CD4-positive, alpha-beta T cell treated with Interleukin-6 at 100 ng/mL for 8 hours (primary cell): ENCODE measurements around the gene MPPE1.

Experiments used
- DNase-seq: peaks from one replicate; pipeline ENCODE4 v3.0.0-alpha.2; 2020; ENCODE audit warnings: mixed read lengths, low spot score

The MPPE1 gene

GRCh38 chr18:11884396-11885030 is 23.6 kb downstream of the MPPE1 start:
- DNase-seq: no peak

DNA sequence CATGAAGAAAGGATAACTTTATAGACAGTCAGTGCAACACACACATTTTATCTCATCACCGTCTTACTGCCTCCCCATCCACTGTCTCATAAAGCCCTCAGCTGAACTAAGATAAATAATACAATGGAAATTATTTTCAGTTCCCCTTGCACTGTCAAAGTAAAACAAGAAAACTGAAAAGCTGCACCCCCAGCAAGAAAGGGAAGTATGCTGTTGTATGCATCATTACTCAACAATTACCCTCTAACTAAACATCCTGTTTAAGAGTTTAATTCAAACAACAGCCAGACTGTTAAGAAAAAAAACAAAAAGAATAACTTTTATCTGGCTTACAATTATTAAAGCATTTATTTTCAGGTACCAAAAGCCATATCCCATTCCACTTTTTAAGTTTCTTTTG is 25.0 kb downstream of the MPPE1 start:
- no peak for DNase-seq

DNA sequence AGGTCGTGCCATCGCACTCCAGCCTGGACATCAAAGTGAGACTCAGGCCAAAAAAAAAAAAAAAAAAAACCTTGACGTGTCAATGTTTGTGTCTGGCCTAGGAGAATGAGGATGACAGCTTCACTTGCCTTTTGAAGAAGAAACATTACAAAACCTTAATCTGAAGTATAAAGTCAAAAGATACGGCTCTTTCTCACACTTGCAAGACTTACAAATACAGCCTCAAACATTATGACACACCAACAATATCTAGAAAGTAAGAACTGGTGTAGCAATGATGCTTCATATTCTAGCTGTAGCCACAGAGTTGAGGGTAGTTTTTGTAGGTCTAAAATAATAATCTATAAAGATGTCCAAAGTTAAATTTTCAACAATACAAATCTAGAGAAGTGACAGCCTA is 25.5 kb downstream of the MPPE1 start:
- no peak for DNase-seq

GRCh38 chr18:11880586-11881304 is 27.4 kb downstream of the MPPE1 start:
- DNase-seq: no peak

GRCh38 chr18:11877497-11878135 is 30.5 kb downstream of the MPPE1 start:
- no peak for DNase-seq

- no peak for DNase-seq
Observed at GRCh38 chr18:11874676-11875075, 33.4 kb downstream of the MPPE1 start.

- DNase-seq: no peak
Observed at GRCh38 chr18:11873670-11874340, 34.3 kb downstream of the MPPE1 start.

- DNase-seq: no peak
Observed at GRCh38 chr18:11872479-11873136, 35.5 kb downstream of the MPPE1 start.

DNA sequence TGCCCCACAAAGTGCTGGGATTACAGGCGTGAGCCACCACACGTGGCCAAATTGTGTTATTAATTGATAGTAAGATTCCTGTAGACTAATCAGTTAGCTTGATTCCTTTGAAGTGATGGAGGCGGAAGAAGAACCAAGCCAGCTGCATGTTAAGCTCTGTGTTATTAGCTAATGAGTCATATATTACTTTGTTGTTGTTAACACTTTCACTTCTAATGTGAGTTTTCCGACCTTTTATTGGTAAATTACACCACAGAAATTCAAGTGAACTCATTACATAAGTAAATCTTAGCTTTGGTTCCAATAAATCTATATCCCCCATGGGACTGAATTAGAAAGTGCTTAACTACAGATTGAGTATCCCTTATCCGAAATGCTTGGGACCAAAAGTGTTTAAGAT is 36.6 kb downstream of the MPPE1 start:
- DNase-seq: no peak

- DNase-seq: no peak
Observed at GRCh38 chr18:11868230-11868629, 39.9 kb downstream of the MPPE1 start.

DNA sequence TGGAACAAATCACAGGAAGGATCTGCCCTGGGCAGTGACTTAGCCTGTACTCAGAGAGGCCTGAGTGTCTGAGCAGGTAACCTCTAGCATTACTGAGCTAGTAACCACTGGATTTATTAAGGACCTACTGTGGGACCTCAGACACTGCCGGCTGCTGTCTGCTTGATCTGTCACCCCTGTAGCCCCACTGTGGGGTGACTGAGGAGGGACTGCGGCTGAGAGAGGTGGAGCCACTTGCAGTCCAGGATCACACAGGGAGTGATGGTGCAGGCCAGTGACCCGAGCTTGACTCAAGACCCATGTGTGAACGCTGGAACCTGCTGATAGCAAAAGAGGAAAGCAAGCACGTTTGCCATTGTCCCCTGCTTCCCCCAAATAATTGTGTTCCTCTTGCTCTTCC is 41.4 kb downstream of the MPPE1 start:
- DNase-seq: no peak

DNA sequence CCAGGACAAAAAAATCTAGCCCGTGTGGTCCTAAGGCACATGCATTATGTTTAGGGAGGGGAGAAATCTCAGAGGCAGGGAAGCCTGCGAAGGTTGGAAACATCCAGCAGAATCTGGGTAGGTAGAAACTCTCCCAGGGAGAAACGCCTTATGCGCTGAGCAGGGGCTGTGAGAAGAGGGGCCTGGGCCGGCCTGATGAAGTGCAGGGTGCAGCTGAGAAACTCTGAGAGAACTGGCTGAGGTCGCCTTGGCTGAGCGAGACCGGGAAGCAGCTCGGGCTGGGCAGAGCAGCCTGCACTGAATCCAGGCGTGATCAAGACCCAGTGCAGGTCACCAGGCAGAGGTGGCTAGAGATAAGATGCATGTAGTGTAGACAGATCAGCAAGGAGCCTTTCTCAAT is 41.8 kb downstream of the MPPE1 start:
- DNase-seq: no peak

GRCh38 chr18:11865071-11865470 is 43.0 kb downstream of the MPPE1 start:
- DNase-seq: no peak

DNA sequence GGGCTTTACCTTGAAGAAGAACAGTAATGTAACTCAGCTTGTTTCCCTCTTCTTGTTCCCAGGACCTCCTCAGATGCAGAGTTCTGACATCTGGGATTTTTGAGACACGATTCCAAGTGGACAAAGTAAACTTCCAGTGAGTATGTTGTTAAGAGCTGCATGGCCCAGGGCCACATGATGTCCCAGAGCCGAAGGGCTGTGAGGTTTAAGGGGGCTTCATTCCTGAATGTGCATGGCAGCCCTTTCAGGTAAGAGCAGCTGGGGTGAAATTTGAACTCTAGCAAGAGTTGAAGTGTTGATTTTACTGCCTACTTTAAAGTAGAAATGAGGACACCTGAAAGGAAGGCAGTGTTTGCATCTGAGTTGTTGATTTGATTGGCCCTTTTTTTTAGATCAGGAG is 43.6 kb downstream of the MPPE1 start:
- DNase-seq: no peak

DNA sequence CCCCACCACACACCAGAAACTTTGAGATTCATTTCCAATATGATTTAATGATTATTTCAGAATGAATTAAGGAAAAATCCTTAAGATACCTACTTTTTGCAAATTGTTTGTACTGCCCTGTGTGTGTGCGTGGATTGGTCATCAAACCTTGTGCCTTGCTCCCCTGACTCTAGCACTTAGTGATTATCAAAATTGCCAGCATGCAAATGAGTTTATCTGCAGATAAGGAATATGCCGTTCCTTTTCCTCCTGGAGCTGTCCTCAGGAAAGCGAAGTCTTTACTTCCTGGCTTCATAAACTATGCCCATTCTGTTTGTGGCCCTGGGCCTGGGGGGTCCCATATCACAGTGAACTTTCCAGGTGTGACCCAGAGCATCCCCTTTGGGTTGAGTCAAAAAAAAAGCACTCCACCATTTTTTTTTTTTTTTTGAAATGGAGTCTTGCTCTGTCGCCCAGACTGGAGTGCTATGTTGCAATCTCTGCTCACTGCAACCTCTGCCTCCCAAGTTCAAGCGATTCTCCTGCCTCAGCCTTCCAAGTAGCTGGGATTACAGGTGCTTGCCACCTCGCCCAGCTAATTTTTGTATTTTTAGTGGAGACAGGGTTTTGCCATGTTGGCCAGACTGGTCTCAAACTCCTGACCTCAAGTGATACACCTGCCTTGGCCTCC is 45.5 kb downstream of the MPPE1 start:
- DNase-seq: no peak

GRCh38 chr18:11861583-11862288 is 46.4 kb downstream of the MPPE1 start:
- DNase-seq: no peak

DNA sequence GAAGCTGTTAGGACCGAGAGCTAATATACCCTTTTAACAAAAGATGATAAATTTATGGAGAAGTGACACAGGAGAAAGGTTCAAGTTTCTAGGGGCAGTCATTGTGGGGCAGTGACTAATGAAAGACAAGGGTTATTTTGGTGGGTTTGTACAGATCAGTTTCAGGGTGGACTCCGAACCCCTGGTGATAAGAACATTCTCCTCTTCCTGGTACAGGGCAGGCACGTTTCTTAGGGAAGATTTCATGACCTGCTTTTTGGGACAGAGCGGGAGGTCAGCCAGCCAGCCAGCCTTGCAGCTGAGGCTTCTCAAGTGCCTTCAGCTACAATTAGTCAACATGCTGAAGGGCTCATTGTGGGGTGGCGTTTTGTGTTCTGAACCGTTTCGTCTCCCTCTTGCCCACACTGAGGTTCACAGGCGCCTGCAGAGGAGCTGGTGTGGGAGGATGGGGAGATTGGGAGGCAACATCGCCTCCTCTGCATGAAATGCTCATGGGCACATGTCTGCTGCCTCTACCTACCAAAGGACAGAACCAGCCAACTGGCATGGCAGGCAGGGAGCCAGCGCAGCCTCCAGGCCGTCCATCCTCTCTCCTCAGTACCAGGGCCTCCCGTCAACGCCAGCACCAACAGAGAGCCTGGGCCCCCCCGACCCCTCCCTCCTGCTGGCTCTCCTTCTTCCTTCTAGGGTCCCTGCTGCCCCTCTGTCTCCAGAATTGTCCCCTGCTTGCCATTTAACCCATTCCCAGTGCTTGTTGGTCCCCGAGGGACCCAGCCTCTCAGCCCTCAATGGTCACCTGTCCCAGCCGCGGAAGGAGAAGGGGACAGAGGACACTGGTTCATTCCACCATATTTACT is 47.3 kb downstream of the MPPE1 start:
- no peak for DNase-seq

GRCh38 chr18:11859903-11860407 is 48.2 kb downstream of the MPPE1 start:
- no peak for DNase-seq

DNA sequence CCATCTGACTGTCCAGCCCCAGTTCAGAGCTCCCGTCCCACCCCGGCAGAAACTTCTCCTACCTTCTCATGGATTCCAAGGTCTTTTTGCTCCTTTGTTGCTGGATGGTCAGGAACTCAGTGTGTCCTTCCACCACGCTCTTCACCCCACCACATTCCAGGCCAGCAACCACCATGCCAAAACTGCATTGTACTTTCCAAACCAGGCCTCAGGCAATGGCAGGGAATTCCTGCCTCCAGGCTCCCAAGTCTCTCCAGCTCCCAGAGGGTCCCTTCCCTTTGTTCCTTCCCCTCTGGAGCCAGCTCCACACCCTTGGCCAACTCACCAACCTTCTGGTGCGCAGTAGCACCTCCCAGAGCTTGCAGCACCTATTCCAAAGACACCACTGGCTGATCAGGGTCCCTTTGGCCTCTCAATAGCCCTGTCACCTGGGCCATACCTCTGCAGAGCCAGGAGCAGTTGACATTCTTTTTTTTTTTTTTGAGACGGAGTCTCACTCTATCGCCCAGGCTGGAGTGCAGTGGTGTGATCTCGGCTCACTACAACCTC is 48.8 kb downstream of the MPPE1 start:
- no peak for DNase-seq
